Esophagus muscularis mucosa (tissue), 4 donors: Measurements from ENCODE around the gene XPC.

Experiments used
- EP300 ChIP-seq: sonication (generic); formaldehyde crosslinking; IDR thresholded peaks from one replicate; pipeline ENCODE4 v1.6.1; 2017; ENCODE audit warnings: antibody characterized with exemption
- POLR2AphosphoS5 ChIP-seq, 2 donors: sonication (generic); formaldehyde crosslinking; IDR thresholded peaks; one replicate each; pipeline ENCODE4 v1.6.1; 2017; ENCODE audit warnings: antibody characterized with exemption in 2 of 2
- TF ChIP-seq, protein P1 (sequence below), 3 experiments: fragments of 200-600 bp in 2 of 3; fragments of 450-650 bp in 1 of 3; sonication (generic) in 2 of 3; IDR thresholded peaks; one replicate each; pipeline ENCODE4 v1.5.1; 2017 to 2019; ENCODE audit warnings: antibody characterized with exemption in 3 of 3, mild to moderate bottlenecking in 2 of 3, moderate library complexity in 1 of 3

DNA sequence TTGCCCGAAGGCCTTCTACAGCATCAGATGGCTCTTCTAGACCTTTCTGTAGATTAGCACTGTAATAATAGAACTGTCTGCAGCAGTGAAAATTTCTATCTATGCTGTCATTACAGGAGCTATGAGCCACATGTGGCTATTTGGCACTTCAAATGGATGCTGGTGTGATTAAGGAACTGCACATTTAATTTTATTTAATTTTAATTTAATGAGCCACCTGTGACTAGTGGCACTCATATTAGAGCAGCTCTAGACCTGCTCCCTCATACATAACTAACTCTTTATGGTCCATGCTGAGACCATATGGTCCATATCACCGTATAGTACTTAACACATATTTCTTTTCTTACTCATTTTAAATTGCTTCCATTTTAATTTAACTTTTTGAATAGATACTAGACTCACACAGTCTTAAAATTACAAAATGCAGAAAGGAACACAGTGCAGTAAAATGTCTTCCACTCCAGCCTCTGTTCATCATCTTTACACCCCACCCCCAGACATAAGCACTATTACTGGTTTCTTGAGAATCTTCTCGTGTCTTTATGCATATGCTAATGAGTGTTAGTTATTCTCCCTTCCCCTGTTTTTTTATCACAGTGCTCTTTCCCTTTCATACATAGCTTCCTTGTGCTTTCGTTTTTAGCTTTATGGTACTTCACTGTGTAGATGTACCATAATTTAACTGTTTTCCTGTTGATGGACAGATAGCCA lies 9.8 kb upstream of the XPC start:
- TF ChIP-seq, protein P1, sequence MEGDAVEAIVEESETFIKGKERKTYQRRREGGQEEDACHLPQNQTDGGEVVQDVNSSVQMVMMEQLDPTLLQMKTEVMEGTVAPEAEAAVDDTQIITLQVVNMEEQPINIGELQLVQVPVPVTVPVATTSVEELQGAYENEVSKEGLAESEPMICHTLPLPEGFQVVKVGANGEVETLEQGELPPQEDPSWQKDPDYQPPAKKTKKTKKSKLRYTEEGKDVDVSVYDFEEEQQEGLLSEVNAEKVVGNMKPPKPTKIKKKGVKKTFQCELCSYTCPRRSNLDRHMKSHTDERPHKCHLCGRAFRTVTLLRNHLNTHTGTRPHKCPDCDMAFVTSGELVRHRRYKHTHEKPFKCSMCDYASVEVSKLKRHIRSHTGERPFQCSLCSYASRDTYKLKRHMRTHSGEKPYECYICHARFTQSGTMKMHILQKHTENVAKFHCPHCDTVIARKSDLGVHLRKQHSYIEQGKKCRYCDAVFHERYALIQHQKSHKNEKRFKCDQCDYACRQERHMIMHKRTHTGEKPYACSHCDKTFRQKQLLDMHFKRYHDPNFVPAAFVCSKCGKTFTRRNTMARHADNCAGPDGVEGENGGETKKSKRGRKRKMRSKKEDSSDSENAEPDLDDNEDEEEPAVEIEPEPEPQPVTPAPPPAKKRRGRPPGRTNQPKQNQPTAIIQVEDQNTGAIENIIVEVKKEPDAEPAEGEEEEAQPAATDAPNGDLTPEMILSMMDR (IDR thresholded peaks at IDR 0.05): no peak
- no peak for TF ChIP-seq POLR2AphosphoS5 (IDR thresholded peaks at IDR 0.05)
- no peak for TF ChIP-seq EP300
